Urinary bladder (tissue), 4 donors: ENCODE data around the gene FARS2. TPM values are rescaled to one million over a fixed set of nuclear protein-coding genes. Genes with fewer than 3 reads are reported as not detected.
"Not testable (repeated sequence)": the region's sequence is repeated elsewhere in the genome, so short reads cannot be mapped to it uniquely, and the experiment has no call there.

Experiments used
- DNase-seq: peaks from one replicate; pipeline ENCODE4 v3.0.0-alpha.2; 2015; ENCODE audit errors: extremely low spot score
- H3K27ac ChIP-seq: one replicate; pipeline ENCODE4 v1.5.1; 2013; ENCODE audit warnings: low read depth, mild to moderate bottlenecking, moderate library complexity
- H3K36me3 ChIP-seq: one replicate; pipeline ENCODE4 v1.6.1; 2013; ENCODE audit warnings: mild to moderate bottlenecking, moderate library complexity; ENCODE audit not compliant: insufficient read depth
- H3K4me1 ChIP-seq: one replicate; pipeline ENCODE4 v1.6.1; 2013; ENCODE audit warnings: mild to moderate bottlenecking, moderate library complexity; ENCODE audit not compliant: insufficient read depth
- H3K4me3 ChIP-seq: one replicate; pipeline ENCODE4 v1.5.1; 2013; ENCODE audit warnings: low read depth, low read length
- WGBS: extraction: QIAGEN DNeasy Blood & Tissue Kit; methylation state at CpG from one replicate; pipeline ENCODE4 v1.1.7; 2013; 5-methylcytosine and 5-hydroxymethylcytosine counted together
- polyA plus RNA-seq: library from polyadenylated mRNA; stranded (reverse); fragments of 200-250 nt; gene quantifications from one replicate; pipeline ENCODE4 v1.2.3, GENCODE V29; 2013
- total RNA-seq: library from RNA; depleted of rRNA; stranded (reverse); fragments of >200 nt; gene quantifications from one replicate; pipeline ENCODE4 v1.2.3, GENCODE V29; 2014
- donor health status: healthy with polysubstance abuse.
- donor health status: healthy.

Gene FARS2
- total and polyA plus RNA-seq, 2 donors = 13.6 to 23.4 TPM

DNA sequence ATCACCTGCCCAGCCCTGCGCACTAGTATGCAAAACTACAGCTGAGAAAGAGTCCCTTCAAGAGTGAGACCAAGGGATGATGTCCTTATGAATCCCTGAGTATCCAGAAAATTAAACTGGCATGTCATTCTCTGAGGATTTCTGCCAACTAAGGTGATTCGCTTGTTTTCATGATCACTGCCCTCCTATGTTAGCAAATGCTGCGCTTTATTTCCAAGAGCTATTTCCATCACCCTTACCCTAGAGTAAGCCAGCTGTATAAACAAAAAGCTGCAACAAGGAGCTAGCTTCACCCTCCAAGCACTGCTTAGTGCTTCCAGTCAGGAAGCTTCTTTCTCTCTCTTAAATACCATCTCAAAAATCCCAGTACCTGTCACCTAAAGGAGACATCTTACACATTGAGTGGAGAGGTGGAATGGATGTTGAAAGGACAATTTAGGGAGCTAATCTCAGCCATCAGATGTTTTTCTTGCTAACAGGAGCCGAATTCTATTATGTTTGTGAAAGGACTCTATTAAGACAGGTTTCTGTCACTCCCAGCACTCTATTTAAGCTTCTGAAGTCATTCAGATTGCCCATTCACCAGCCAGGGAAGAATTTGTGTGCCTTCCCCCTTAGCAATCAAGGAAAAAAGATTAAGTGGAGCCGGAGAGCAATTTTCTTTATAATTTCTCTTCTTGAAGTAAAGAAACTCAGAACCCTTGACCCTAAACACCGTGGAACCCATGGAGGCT lies 423.2 kb downstream of the FARS2 start:
- H3K4me3 ChIP-seq = no peak overlapping the region
- no peak for DNase-seq
- no peaks in the 10 kb centered on the region for H3K36me3 ChIP-seq
- 87% methylated on average over 6 of the region's 6 CpGs for WGBS
- no peaks in the 10 kb centered on the region for H3K4me1 ChIP-seq
- H3K27ac ChIP-seq = no peak overlapping the region

- no peak for DNase-seq
- Histone ChIP-seq H3K4me3 (no peak overlapping the region), H3K36me3 (no peaks in the 10 kb centered on the region), H3K4me1 (no peaks in the 10 kb centered on the region), H3K27ac (no peak overlapping the region)
- 86% methylated on average over 13 of the region's 13 CpGs for WGBS
Measured at GRCh38 chr6:5693225-5694145, 432.2 kb downstream of the FARS2 start.

DNA sequence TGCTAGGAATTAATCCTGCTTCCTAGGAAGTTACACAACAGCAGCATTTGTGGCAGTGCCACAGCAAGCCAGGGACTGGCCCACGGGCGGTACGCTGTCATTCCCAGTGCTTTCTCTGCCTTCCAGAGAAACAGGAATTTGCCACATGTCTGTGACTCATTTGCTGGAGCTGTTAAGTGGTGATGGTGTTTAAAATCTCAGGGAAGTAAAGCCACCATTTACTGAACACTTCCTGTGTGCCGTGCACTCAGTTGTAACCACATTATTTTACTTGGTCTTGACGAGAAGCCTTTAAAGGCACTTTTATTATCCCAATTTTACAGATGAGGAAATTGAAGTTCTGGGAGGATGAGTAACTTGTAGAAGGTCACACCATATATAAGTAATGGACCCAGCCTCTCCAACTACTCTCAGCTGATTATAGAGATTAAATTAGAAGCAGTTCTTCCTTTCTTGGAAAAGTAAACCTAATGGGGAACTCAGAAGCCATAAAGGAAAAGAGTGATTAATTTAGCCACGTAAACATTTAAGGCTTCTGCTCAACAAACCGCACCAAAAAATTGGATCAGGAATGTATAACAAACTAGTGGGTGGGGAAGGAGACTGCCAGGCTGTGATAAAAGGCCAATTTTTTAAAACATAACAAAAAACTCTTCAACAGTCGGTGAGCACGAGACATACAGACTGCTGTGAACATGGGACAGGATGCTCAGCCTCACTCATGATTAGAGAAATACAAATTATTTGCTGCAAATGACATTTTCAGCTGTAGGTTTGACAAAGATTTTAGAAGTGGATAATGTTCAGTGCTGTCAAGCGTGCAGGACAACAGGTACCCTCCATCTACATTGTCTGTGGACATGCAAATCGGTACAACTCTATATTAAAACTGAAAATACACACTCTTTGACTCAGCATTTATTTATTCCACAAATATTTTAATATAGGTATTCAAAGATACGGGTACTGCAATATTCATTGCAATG lies 434.2 kb downstream of the FARS2 start:
- DNase-seq = no peak
- Histone ChIP-seq H3K4me3 (no peak overlapping the region), H3K36me3 (no peaks in the 10 kb centered on the region), H3K4me1 (no peaks in the 10 kb centered on the region), H3K27ac (no peak overlapping the region)
- WGBS = 54% methylated on average over 12 of the region's 12 CpGs

DNA sequence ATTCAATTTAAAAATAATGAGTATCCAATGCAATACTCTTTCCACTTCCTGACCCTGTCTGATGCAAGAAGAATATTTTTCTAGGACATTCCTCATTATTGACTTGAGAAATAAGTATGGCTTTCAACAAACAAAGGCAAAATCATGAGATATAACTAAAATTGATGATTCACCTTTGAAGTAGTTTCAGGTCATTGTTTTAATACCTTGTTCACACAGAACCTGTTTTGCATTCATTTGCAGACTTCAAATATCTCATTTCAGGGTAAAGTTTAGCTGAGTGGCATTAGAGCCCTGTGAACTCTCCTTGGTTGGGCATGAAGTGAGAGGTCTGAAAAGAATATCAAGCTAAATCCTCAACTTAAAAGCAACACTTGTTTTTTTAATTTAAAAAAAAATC lies 436.2 kb downstream of the FARS2 start:
- Histone ChIP-seq H3K36me3 (no peaks in the 10 kb centered on the region), H3K4me3 (no peak overlapping the region), H3K4me1 (no peaks in the 10 kb centered on the region), H3K27ac (no peak overlapping the region)
- no peak for DNase-seq

- H3K27ac ChIP-seq = no peak overlapping the region
- H3K4me3 ChIP-seq = no peak overlapping the region
- DNase-seq = no peak
- WGBS = 98% methylated on average over 4 of the region's 4 CpGs
- no peaks in the 10 kb centered on the region for H3K4me1 ChIP-seq
- no peaks in the 10 kb centered on the region for H3K36me3 ChIP-seq
Measured at GRCh38 chr6:5698318-5698717, 437.0 kb downstream of the FARS2 start.

GRCh38 chr6:5699064-5699463 lies 437.8 kb downstream of the FARS2 start:
- DNase-seq, H3K4me3 ChIP-seq, H3K27ac ChIP-seq, H3K36me3 ChIP-seq, H3K4me1 ChIP-seq: not testable (repeated sequence)

- no peaks in the 10 kb centered on the region for H3K36me3 ChIP-seq
- H3K27ac ChIP-seq = no peak overlapping the region
- no peaks in the 10 kb centered on the region for H3K4me1 ChIP-seq
- no peak for DNase-seq
- 66% methylated on average over 14 of the region's 14 CpGs for WGBS
- H3K4me3 ChIP-seq = no peak overlapping the region
Measured at GRCh38 chr6:5701174-5701573, 439.9 kb downstream of the FARS2 start.

DNA sequence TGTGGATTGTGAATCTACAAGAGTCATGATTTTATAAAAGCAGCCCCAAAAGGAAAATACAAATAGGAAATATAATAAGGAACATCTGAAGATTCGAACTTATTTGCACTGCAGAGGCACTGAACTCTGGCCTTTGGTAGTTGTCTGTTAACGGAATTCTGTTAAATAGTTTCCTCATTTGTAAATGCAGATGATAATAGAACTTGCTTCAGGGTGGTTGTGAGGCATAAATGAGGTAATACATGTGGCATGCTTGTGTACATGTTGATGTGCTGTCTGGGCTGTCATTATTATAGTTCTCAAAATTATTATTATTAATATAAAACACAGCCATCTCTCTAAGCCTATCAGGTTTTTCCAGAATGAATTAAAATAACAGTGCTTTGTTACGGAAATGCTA lies 443.4 kb downstream of the FARS2 start:
- DNase-seq = no peak
- Histone ChIP-seq H3K27ac (no peak overlapping the region), H3K4me1 (no peaks in the 10 kb centered on the region), H3K36me3 (no peaks in the 10 kb centered on the region), H3K4me3 (no peak overlapping the region)
- 93% methylated on average over 3 of the region's 3 CpGs for WGBS

DNA sequence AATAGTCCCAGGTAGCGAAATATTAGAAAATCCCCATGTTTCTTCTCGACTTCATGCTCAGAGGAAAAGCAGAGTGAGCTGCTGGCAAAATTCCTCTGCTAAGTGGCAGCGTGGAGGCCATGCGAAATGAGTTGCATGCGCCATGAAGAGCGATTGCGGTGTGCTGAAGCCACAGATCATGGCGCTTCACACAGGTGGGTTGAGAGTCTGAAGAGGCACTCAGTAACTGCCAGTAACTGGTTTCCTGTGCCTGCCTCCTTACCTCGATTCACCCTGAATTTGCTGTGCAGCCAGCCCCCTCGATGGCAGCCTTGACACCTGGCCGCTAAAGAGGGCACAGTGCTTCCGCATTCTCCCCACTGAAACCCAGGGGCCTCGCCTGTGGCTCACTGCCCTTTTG lies 443.9 kb downstream of the FARS2 start:
- 96% methylated on average over 13 of the region's 13 CpGs for WGBS
- H3K27ac ChIP-seq = no peak overlapping the region
- no peaks in the 10 kb centered on the region for H3K4me1 ChIP-seq
- H3K4me3 ChIP-seq = no peak overlapping the region
- no peaks in the 10 kb centered on the region for H3K36me3 ChIP-seq
- no peak for DNase-seq

- Histone ChIP-seq H3K4me1 (no peaks in the 10 kb centered on the region), H3K36me3 (no peaks in the 10 kb centered on the region), H3K27ac (no peak overlapping the region), H3K4me3 (no peak overlapping the region)
- WGBS = 89% methylated on average over 19 of the region's 19 CpGs
- DNase-seq = no peak
Measured at GRCh38 chr6:5706124-5707033, 445.1 kb downstream of the FARS2 start.

DNA sequence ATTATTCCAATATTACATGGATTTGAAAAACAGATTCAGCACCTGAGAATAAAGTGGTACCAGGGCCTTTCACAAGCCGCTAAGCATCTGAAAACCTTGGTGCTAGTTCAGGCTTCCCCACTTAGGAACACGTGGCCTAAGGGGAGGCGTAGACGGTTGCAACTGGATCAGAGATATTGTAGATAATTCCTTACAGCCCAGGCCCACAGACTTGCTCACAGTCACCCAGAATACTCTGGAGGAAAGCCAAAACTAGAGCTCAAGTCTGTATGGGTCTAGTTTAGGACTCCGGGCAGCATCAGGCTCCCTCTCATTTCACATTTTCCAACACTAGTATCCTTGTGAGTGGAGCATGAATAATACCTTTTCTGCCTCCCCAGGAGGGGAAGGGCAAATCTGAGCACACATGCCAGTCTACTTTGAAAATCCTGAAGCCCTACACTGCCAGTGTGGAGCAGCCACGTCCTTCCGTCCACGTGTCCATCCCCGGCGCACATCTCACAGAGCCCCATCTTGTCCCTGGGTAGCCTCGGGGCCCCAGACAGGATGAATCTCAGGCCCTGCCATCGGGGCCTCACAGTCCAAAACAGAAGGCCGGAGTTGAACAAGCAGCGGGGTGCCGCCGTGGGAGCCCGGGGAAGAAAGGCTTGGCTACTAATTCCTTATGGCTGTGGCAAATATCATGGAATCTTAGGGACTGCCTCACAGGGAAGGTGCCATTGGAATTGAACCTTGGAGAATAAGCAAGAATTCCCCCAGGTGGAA lies 446.1 kb downstream of the FARS2 start:
- Histone ChIP-seq H3K36me3 (no peaks in the 10 kb centered on the region), H3K4me3 (no peak overlapping the region), H3K4me1 (no peaks in the 10 kb centered on the region), H3K27ac (no peak overlapping the region)
- 96% methylated on average over 17 of the region's 17 CpGs for WGBS
- no peak for DNase-seq

DNA sequence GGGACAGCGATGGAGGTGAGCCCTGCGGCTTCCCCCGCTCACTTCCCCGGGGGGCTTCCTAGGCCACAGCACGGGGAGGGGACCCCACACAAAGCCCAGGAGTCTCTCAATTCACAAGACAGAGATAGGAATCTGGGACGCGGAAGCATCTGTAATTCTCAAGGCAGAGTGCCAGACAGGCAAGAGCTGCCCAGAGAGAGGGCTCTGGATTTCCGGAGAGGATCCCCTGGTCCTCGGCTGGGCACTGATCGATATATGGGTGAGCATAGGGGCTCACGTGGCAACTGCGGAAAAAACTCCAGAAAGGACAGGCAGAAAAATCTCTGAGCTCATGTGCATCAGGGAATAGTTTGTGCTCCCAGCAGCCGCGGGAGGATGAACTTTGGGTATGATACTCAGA lies 449.2 kb downstream of the FARS2 start:
- Histone ChIP-seq H3K4me1 (no peaks in the 10 kb centered on the region), H3K4me3 (no peak overlapping the region), H3K36me3 (no peaks in the 10 kb centered on the region), H3K27ac (no peak overlapping the region)
- DNase-seq = no peak
- WGBS = 83% methylated on average over 14 of the region's 14 CpGs
